GM18861 (cell line): ENCODE data around the gene TOLLIP.

Experiments
- ATAC-seq: cut with Tn5 transposase; IDR thresholded peaks from one replicate; pipeline ENCODE4 v1.9.1; 2021; ENCODE audit not compliant: unreplicated experiment

Gene TOLLIP

GRCh38 chr11:1283906-1284305 is 25.5 kb downstream of the TOLLIP start:
- ATAC-seq = no peak

DNA sequence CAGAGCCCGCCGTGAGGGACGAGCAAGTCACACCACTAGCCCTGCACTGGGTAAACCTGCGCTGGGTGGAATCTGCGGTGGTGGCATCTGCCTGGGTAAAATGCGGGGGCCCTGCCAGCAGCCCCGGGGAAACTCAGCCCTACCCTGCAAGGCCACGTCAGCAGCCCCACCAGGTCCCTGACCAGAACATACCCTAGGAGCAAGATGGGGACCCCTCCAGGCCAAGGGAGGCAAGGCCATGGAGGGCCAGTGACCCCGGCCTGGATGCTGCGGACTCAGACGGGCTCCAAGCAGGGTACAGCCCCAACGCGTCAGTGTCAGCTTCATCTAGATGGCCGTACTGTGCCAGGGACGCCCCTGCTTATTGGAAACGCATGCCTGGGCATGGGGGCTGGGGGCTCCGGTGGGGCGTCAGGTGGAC is 26.3 kb downstream of the TOLLIP start:
- no peak for ATAC-seq

DNA sequence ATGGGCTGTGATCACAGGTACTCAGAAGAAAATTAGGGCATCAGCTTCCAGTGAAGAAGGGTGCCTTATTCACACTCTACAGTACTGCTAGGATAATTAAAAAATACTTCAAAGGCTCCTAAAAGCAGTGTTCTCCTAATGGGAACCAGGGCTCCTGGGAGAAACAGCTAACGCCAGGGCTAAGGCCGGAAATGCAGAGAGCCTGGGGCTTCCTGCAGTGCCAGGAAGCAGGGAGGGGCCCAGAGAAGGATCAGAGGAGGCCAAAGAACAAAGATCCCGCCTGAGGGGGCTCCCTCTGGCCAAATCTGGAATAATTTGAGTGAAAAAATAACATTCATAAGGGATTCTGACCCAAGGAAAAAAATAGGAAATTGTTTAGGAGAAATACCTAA is 27.5 kb downstream of the TOLLIP start:
- no peak for ATAC-seq

DNA sequence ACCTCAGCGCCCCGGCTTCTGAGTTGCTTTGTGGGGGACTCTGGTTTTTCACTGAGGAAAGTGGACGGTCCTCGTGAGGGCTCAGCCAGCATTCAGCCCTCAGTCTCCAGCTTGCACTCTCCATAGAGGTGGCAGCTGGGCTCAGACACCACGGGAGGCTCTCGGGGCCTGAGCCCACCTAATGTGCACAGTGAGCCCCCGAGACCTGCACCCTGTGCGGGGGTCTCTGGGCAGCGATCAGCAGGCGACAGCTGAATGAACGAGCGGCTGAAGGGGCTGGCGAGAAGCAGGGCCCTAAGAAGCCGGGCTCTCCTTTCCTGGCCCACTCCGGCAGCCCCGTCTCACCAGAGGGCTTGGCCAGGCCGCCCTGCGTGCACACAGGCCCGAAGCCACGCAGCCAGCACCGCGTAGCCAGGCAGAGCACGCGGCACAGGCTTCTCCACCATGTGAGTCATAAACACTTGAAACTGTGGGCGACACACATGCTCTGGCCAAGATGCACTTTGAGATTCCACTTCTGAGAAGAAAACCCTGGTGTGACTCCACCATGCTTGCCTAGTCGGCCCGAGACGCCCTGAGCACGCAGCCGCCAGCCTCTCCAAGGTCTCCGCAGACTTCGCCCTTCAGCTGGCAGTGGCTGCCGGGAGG is 28.0 kb downstream of the TOLLIP start:
- no peak for ATAC-seq

- ATAC-seq = no peak
Measured at GRCh38 chr11:1280116-1281035, 29.1 kb downstream of the TOLLIP start.

DNA sequence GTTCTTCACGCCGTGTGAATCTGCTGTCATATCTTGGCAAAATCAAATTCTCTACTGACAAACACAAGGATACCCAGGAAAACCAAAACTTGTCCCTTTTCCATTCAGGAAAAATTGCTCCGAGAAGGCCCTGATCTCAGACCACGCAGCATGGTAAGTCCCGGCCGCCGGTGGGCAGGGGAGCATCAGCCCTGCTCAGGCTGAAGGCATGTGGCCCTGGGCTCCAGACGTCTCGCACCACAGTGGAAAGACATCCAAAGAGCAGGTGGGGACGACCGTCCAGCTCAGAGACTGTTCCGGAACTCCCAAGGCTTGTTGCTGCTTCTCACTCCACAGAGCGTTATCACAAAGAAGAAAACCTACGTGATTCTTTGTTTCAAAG is 29.8 kb downstream of the TOLLIP start:
- no peak for ATAC-seq

- ATAC-seq = no peak
Measured at GRCh38 chr11:1278766-1279673, 30.4 kb downstream of the TOLLIP start.

DNA sequence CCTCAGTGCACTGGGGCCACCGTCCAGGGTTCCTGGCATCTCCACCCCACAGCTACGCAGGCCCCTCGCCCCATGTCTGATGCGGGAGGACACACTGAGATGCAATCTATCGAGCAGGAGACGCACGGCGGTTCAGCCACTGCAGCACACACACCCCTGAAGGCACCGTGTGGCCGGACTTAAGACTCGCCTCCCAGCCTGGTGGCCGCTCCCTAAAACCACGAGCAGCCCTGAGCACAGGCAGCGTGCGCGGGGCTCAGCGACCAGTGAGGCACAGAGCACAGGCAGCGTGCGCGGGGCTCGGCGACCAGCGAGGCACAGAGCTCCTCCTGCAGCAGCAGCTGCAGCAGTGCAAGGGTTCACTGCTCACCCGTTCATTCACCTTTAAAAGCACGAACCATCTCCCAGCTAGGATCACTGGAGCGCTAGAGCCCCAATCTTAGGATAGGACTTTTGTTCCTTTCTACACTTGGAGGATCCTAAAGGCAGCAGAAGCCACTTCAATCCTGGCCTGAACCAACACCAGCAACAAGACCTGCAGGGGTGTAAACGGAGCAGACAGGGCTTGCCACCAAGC is 31.4 kb downstream of the TOLLIP start:
- no peak for ATAC-seq

DNA sequence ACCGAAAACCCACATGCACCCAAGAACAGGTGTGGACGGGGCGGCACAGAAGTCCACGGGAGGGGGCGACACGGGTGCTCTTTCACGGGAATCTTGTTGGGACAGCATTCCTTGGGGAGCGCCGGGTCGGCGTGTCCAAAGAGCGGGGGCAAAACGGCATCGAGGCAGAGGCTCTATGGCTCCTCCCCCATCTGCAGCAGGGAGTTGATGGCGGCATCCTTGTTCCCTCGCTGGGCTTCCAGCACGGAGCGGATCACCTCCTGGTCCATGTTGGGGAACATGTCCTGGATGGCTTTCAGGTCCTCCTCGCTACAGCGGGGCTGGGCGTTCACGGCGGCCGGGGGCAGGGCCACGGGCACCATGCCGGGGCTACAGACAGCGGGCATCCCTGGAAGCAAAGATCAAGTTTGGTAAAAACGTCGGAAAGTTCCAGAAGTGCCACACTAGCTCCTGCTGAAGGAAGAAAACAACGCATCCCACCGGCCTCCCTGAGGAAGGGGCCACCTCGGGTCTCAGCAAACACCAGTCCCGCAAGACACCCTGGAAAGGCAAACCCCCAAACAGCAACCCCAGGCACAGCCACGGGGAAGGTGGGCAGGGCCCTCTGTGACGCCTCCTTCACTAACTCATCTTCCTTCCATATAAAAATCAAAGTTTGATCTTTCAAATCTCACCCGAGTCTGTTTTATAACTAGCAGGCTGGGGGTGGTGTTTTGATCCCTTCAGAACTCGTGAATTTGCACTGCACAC is 32.4 kb downstream of the TOLLIP start:
- ATAC-seq = no peak

- no peak for ATAC-seq
Measured at GRCh38 chr11:1276041-1276790, 33.2 kb downstream of the TOLLIP start.

DNA sequence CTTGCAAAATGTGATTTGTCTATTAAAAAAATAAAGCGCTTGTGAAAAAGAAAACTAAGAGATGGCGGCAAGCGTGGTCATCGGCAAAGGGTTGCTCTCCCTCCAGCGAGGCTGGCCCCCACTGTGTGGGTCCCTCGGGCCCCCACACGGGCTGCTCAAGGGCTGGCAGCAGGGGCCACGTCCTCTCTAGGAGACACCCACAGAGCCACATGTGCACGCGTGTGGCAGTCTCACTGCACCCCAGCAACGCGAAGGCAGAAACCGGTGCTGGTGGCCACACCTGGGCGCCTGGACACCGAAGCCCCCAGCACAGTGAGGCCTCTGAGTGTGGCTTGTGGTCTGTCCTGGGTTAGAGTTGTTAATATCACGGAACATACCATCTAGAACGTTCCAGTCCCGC is 34.4 kb downstream of the TOLLIP start:
- ATAC-seq = no peak

GRCh38 chr11:1274501-1274900 is 34.9 kb downstream of the TOLLIP start:
- ATAC-seq = no peak

DNA sequence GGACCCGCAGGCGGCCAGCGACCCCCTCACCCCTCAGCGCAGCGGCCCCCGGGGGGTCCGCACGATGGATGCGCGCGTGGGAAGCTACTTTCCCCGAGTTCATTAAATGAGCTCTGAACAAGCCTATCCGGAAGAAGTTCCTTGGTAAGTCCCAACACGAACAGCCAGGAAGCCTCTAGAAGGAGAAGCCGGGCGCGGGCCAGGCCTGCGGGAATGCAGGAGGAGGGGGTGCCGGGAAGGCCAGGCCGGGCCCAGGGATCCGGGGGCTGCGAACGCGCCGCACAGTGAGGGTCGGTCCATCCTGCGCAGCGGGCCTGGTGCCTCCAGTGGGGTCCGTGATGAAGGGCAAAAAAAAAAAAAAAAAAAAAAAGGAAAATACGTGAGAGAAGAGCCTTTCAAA is 36.9 kb downstream of the TOLLIP start:
- no peak for ATAC-seq

DNA sequence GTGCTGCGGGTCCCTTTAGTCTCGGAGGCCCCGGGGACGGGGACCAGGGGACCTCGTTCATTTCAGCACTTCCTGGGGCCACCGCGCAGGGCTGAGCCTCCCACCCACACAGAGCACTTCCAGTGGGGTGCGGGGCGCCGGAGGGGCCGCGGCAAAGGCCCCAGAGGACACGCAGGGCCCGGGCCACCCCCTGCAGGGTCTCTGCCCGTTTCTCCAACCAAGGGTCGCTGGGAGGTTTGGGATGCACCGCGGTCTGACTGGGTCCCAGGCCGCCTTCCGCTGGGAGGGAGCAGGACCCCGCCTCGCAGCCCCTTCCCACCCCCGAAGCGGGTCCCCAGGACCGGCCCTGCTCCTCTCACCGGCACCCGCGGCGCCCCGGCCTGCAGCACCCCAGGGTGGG is 37.5 kb downstream of the TOLLIP start:
- ATAC-seq = no peak

DNA sequence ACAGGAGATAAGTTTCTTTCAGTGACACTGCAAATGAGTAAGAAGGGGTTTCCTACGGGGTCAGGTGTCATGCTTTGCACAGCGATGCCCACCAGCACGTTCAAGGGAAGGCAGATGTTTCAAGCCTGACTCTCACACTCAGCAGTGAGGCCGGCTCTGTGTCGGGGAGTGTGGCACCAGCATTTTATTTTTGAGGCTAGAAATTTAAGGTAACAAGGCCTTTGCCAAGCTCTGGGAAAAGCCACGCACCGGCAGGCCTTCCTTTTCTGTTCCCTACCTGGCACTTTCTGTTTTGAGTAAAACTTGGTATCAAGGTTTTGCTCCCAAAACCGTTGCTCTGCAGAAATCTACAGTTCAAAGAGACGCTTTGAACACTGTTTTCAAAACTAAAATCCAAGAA is 38.0 kb downstream of the TOLLIP start:
- no peak for ATAC-seq

DNA sequence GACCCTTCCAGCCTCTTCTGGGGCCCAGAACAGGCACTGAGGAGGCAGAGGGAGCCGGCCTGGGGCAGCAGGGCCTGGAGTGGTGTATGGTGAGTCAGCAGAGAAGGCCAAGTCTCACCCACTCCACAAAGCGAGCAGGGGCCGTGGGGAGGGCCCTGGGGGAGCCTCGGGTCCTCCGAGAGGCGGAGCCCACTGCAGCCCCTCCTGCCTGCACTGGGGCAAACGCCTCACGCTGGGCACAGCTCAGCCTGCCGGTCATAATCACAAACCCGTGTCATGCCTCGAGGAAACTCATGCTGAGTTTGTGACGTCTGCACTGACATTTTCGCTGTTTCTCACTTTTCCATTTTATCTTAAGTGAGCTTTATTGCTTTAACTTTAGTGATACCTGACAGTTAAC is 38.4 kb downstream of the TOLLIP start:
- no peak for ATAC-seq

- ATAC-seq = no peak
Measured at GRCh38 chr11:1270476-1270875, 39.0 kb downstream of the TOLLIP start.

DNA sequence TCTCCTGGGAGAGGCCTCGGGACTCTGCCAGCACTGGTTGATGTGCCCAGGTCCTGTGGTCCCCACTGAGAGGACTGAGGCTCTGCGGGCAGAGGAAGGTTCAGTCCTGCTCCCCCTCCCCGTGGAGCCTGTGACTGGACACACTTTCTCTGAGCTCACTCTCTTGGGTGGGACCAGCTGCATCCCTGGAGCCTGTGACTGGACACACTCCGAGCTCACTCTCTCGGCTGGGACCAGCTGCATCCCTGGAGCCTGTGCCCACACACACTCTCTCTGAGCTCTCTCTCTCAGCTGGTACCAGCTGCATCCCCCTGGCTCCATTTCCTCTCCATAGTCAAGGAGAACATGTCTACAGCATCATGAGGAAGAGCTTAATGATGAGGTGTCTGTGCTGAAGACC is 39.5 kb downstream of the TOLLIP start:
- ATAC-seq = no peak

DNA sequence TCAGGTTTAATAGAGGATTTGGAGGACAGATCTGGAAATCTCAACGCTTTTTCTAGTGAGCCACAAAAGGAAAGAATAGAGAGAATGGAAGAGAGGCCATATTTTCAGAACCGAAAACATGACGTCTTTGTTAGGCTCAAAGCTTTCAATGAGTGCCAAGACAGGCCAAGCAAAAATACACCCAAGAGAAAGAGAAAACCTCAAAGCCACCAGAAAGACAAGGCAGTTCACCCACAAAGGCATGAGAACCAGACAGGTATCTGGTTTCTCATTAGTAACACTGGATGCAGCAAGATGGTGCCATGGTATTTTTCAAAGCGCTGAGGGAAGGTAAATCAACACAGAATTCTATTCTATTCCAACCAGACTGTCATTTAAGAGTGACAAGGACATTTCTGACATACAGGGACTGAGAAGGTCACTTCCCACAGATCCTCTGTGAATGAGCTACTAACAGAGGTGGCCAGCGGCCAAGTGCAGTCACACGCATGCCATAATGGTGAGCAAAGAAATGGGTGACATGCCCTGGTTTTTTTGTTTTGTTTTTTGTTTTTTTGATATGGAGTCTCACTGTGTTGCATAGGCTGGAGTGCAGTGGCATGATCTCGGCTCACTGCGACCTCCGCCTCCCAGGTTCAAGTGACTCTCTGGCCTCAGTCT is 41.9 kb downstream of the TOLLIP start:
- no peak for ATAC-seq
